Measurements from ENCODE around the gene PLIN1. TPM values are rescaled to one million over a fixed set of nuclear protein-coding genes. Genes with fewer than 3 reads are reported as not detected.
A peak's percentile ranks its signal among the peaks of the same experiment; 100 is the strongest.

Gene PLIN1
- total RNA-seq, 1 donor from 2014 or later, result 0.07 TPM

- Histone ChIP-seq H3K79me2 (ENCODE audit: low read depth) (no peaks in the 10 kb centered on the region), H3K4me2 (no peak overlapping the region), H3K27me3 (no peaks in the 10 kb centered on the region), H3K9ac (no peak overlapping the region), H3K27ac (no peak overlapping the region), H4K20me1 (ENCODE audit: low read depth) (no peaks in the 10 kb centered on the region), H3F3A (ENCODE audit: low read depth) (no peaks in the 10 kb centered on the region), H2AFZ (replicated peaks) (no peak overlapping the region), H3K36me3 (no peaks in the 10 kb centered on the region), H3K4me3 (no peak overlapping the region), H3K4me1 (no peaks in the 10 kb centered on the region), H3K9me3 (ENCODE audit: low read depth) (no peaks in the 10 kb centered on the region)
- Mint-ChIP-seq H3K27ac (peak overlapping the region; percentile 92), H3K27me3 (ENCODE audit: insufficient read depth, low read depth) (peaks cover 7% of the 10 kb centered on the region), H3K36me3 (no peaks in the 10 kb centered on the region), H3K9me3 (no peaks in the 10 kb centered on the region), H3K4me3 (no peak overlapping the region), H3K4me1 (peaks cover 6% of the 10 kb centered on the region)
- peak; percentile 77 for TF ChIP-seq CTCF (IDR thresholded peaks at IDR 0.05)
- no peak for TF ChIP-seq EZH2phosphoT487 (IDR thresholded peaks at IDR 0.05)
- peak; percentile 86 for DNase-seq (ENCODE audit: low spot score)
Observed at GRCh38 chr15:89673165-89673512, 6.0 kb downstream of the PLIN1 start.

GRCh38 chr15:89672221-89673164 lies 6.7 kb downstream of the PLIN1 start:
- Mint-ChIP-seq H3K27me3 (ENCODE audit: insufficient read depth, low read depth) (peaks cover 9% of the 10 kb centered on the region), H3K27ac (peak overlapping the region; percentile 92), H3K4me1 (peaks cover 6% of the 10 kb centered on the region), H3K4me3 (no peak overlapping the region), H3K36me3 (no peaks in the 10 kb centered on the region), H3K9me3 (no peaks in the 10 kb centered on the region)
- H3F3A ChIP-seq (ENCODE audit: low read depth), result no peaks in the 10 kb centered on the region
- no peaks in the 10 kb centered on the region for H3K79me2 ChIP-seq (ENCODE audit: low read depth)
- H3K4me2 ChIP-seq, result no peak overlapping the region
- H3K27me3 ChIP-seq, result no peaks in the 10 kb centered on the region
- TF ChIP-seq EZH2 (IDR thresholded peaks at IDR 0.05) (no peak), EZH2phosphoT487 (IDR thresholded peaks at IDR 0.05) (no peak), CTCF (IDR thresholded peaks at IDR 0.05) (no peak)
- H3K4me3 ChIP-seq, result no peak overlapping the region
- H3K9ac ChIP-seq, result no peak overlapping the region
- no peaks in the 10 kb centered on the region for H4K20me1 ChIP-seq (ENCODE audit: low read depth)
- no peak overlapping the region for H3K27ac ChIP-seq
- no peaks in the 10 kb centered on the region for H3K36me3 ChIP-seq
- no peaks in the 10 kb centered on the region for H3K4me1 ChIP-seq
- no peaks in the 10 kb centered on the region for H3K9me3 ChIP-seq (ENCODE audit: low read depth)
- no peak for DNase-seq (ENCODE audit: low spot score)
- no peak overlapping the region for H2AFZ ChIP-seq (replicated peaks)

- no peak overlapping the region for H3K27ac ChIP-seq
- no peaks in the 10 kb centered on the region for H3K9me3 Mint-ChIP-seq
- H4K20me1 ChIP-seq (ENCODE audit: low read depth), result no peaks in the 10 kb centered on the region
- H3K4me1 Mint-ChIP-seq, result peaks cover 6% of the 10 kb centered on the region
- no peak overlapping the region for H3K4me2 ChIP-seq
- H3K9ac ChIP-seq, result no peak overlapping the region
- H3K4me3 Mint-ChIP-seq, result no peak overlapping the region
- no peak overlapping the region for H2AFZ ChIP-seq (replicated peaks)
- no peaks in the 10 kb centered on the region for H3F3A ChIP-seq (ENCODE audit: low read depth)
- no peak overlapping the region for H3K4me3 ChIP-seq
- H3K27ac Mint-ChIP-seq, result no peak overlapping the region
- no peak for TF ChIP-seq CTCF (IDR thresholded peaks at IDR 0.05)
- TF ChIP-seq EZH2phosphoT487 (IDR thresholded peaks at IDR 0.05), result no peak
- no peak for TF ChIP-seq EZH2 (IDR thresholded peaks at IDR 0.05)
- DNase-seq (ENCODE audit: low spot score), result no peak
- no peaks in the 10 kb centered on the region for H3K36me3 ChIP-seq
- no peaks in the 10 kb centered on the region for H3K4me1 ChIP-seq
- no peaks in the 10 kb centered on the region for H3K9me3 ChIP-seq (ENCODE audit: low read depth)
- no peaks in the 10 kb centered on the region for H3K27me3 ChIP-seq
- H3K36me3 Mint-ChIP-seq, result no peaks in the 10 kb centered on the region
- H3K79me2 ChIP-seq (ENCODE audit: low read depth), result no peaks in the 10 kb centered on the region
- H3K27me3 Mint-ChIP-seq (ENCODE audit: insufficient read depth, low read depth), result peaks cover 10% of the 10 kb centered on the region
Observed at GRCh38 chr15:89671687-89672086, 7.5 kb downstream of the PLIN1 start.

Data from neural progenitor cell (in vitro differentiated cells).